ENCODE data around the gene S100A8.

S100A8 gene

GRCh38 chr1:153341431-153341934 lies 49.4 kb downstream of the S100A8 start:
- Histone ChIP-seq H3K4me3 (ENCODE audit: low read depth in 1 of 2, low read length in 2 of 2) (no peak overlapping the region), H3K27ac (ENCODE audit: low read depth, low read length) (no peak overlapping the region), H3K9ac (ENCODE audit: low read depth in 1 of 2, low read length in 2 of 2) (no peak overlapping the region)

GRCh38 chr1:153340356-153340755 lies 50.5 kb downstream of the S100A8 start:
- no peaks in the 10 kb centered on the region for H3K9me3 ChIP-seq (ENCODE audit: control insufficient read depth in 1 of 2, low read length in 2 of 2)
- H3K9ac ChIP-seq (ENCODE audit: low read depth in 1 of 2, low read length in 2 of 2) = no peak overlapping the region
- peaks cover 10 to 20% of the 10 kb centered on the region in 2 donors for H3K4me1 ChIP-seq (ENCODE audit: control insufficient read depth in 1 of 2, insufficient read depth in 2 of 2, low read length in 2 of 2)
- no peaks in the 10 kb centered on the region for H3K36me3 ChIP-seq (ENCODE audit: control insufficient read depth in 1 of 2, insufficient read depth in 2 of 2, low read length in 2 of 2)
- H3K27ac ChIP-seq (ENCODE audit: low read depth, low read length) = no peak overlapping the region
- H3K27me3 ChIP-seq (ENCODE audit: control insufficient read depth in 1 of 2, insufficient read depth in 2 of 2, low read length in 2 of 2) = peaks cover 0 to 3% of the 10 kb centered on the region in 2 donors
- H3K4me3 ChIP-seq (ENCODE audit: low read depth in 1 of 2, low read length in 2 of 2) = no peak overlapping the region

More at GRCh38 chr1:153341431-153341934, 49.4 kb downstream of the S100A8 start:
- Histone ChIP-seq H3K36me3 (ENCODE audit: control insufficient read depth in 1 of 2, insufficient read depth in 2 of 2, low read length in 2 of 2) (no peaks in the 10 kb centered on the region), H3K4me1 (ENCODE audit: control insufficient read depth in 1 of 2, insufficient read depth in 2 of 2, low read length in 2 of 2) (peaks cover 20 to 23% of the 10 kb centered on the region in 2 donors), H3K27me3 (ENCODE audit: control insufficient read depth in 1 of 2, insufficient read depth in 2 of 2, low read length in 2 of 2) (peaks cover 0 to 3% of the 10 kb centered on the region in 2 donors), H3K9me3 (ENCODE audit: control insufficient read depth in 1 of 2, low read length in 2 of 2) (no peaks in the 10 kb centered on the region)

Data from duodenal mucosa (tissue), 2 donors.